ENCODE results near the gene CASS4.
A peak's percentile ranks its signal among the peaks of the same experiment; 100 is the strongest.

Gene CASS4

DNA sequence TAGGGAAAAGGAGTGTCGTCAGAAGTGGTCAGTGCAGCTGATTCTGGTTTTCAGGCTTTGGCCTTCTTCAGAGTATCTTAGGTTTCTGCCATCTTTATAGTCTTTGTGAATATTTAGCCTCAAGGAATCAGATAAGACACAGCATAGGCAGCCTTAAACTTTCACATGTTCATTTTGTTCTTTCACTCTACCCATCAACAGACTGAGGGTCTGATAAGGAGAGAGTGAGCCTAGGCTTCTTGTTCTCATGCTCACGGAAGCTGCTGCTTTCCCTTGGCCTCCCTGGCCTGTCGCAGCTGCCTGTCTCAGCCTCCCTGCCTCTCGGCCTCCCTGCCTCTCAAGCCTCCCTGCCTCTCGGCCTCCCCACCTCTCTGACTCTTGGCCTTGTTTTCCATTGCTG, 76.5 kb downstream of the CASS4 start:
- no peak for DNase-seq (ENCODE audit: low read depth)
- TF ChIP-seq, protein P1, sequence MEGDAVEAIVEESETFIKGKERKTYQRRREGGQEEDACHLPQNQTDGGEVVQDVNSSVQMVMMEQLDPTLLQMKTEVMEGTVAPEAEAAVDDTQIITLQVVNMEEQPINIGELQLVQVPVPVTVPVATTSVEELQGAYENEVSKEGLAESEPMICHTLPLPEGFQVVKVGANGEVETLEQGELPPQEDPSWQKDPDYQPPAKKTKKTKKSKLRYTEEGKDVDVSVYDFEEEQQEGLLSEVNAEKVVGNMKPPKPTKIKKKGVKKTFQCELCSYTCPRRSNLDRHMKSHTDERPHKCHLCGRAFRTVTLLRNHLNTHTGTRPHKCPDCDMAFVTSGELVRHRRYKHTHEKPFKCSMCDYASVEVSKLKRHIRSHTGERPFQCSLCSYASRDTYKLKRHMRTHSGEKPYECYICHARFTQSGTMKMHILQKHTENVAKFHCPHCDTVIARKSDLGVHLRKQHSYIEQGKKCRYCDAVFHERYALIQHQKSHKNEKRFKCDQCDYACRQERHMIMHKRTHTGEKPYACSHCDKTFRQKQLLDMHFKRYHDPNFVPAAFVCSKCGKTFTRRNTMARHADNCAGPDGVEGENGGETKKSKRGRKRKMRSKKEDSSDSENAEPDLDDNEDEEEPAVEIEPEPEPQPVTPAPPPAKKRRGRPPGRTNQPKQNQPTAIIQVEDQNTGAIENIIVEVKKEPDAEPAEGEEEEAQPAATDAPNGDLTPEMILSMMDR (conservative IDR thresholded peaks at IDR 0.05; ENCODE audit: low read depth, low read length), result no peak

DNA sequence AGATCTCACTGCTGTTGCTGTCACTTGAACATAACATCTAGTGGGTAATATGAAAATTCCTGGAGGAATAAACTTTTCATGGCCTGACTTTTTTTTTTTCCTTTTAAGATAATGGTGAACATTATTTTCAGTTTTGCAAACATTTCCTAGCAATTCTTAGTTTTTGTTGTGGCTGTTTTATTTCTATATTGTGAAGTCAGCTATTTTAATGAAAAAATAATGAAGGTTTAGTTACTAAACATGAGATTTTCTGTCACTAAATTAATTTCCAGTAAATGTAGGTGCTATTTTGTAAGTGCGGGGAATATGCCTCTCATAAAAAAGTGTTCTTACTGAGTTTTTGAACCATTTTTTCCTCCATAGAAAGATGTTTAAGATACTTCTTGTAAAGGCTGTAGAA, 89.1 kb downstream of the CASS4 start:
- H3K4me3 ChIP-seq (ENCODE audit: low read depth, low read length), result no peak overlapping the region
- TF ChIP-seq, protein P1 (conservative IDR thresholded peaks at IDR 0.05; ENCODE audit: low read depth, low read length), result no peak
- no peak for DNase-seq (ENCODE audit: low read depth)

More for the DNA sequence above, 76.5 kb downstream of the CASS4 start:
- H3K4me3 ChIP-seq (ENCODE audit: low read depth, low read length), result no peak overlapping the region

DNA sequence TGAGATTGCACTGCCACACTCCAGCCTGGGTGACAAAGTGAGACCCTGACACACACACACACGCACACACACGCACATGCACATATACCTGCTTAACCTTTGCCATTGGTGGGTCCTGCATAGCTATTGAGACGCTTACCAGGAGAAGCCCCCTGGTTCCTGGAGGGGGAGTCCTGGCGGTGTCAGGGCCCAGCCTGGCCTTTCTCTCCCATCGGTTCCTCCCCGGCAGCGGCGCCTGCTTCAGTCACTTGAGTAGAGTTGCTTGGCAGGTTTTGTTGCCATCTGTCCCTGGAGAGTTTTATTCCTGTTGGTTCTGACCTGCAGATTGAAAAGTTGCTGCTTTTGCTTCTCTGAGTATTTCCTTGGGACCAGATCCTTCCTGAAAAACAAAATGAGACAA, 91.9 kb downstream of the CASS4 start:
- no peak for DNase-seq (ENCODE audit: low read depth)
- H3K4me3 ChIP-seq (ENCODE audit: low read depth, low read length), result no peak overlapping the region
- TF ChIP-seq, protein P1 (conservative IDR thresholded peaks at IDR 0.05; ENCODE audit: low read depth, low read length), result no peak

DNA sequence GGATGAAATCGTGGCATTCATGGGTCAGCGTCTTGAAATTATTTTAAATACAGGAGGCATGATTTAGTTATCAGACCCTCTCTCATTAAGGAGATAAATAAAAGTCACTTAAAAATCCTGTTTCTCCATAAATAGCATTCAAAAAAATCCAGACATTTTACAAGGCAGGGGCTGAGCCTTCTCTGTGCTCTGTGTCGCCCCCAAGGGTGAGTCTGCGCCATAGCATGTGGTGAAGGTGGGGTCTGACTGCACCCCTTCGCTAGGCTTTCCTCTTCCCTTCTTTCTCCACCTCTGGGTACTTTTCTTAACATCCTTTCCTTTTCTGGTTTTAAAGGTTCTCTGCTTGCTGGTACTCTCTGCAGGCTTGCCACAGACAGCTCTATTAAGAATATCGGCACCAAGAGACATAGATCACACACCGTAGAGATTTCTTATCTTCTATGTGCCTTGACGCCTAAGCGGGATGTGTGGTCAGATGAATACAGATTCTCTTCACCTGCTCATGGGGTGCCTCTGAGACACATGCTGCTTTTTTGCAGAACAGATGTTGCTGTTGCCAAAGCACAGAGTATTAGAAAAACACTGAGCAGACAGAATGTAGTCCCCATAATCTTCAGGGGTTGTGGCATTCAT, 92.4 kb downstream of the CASS4 start:
- peak; percentile 18 for DNase-seq (ENCODE audit: low read depth)
- H3K4me3 ChIP-seq (ENCODE audit: low read depth, low read length), result no peak overlapping the region
- TF ChIP-seq, protein P1 (conservative IDR thresholded peaks at IDR 0.05; ENCODE audit: low read depth, low read length), result peak; percentile 72

DNA sequence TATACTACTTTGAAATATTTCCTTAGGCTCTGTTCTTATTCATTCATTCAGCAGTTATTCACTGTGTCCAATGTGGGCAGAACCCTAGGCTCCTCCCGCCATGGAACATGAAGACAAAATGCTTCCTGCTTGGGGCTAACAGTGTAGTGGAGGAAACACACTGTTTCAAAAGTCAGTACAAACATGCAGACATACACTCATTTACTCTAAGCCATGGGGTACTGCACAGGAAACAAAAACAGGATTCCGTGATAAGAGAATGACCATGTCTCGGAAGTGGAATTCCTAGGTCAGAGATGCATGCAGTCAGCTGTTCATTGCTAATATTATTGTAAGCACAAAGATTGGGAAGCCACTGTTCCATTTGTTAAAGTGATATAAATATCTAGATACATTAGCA, 94.0 kb downstream of the CASS4 start:
- DNase-seq (ENCODE audit: low read depth), result peak; percentile 73
- H3K4me3 ChIP-seq (ENCODE audit: low read depth, low read length), result no peak overlapping the region
- TF ChIP-seq, protein P1 (conservative IDR thresholded peaks at IDR 0.05; ENCODE audit: low read depth, low read length), result no peak

Data from choroid plexus epithelial cell (primary cell).